ENCODE measurements around the gene TMEM231. TPM values are rescaled to one million over a fixed set of nuclear protein-coding genes. Genes with fewer than 3 reads are reported as not detected.

The TMEM231 gene
- total RNA-seq, 1 experiment from 2014 or later = 3.4 TPM

DNA sequence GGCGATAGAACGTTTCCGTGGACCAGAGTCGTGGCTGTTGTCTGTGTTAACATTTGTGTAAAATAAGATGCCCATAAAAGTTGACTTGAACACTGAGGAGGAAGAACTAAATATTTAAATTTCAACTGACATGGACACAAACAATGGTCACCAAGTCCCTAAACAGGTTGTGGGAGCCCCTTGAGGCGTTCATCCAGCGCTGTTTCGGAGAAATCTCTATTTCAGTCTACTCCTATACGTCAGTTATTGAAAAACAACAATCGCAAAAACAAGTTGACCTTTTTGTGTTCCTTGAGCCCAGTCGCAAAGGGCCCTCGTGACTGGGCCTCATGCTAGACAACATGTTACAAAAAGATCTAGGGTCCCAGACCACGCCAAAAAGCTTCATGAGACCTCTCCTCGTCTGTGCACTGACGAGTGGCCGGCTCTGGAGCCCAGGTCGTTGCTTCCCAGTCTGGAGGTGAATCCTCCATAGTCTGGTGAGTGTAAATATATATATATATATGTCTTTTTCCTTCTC, 439 bp upstream of the TMEM231 start:
- H3K9me3 Mint-ChIP-seq = no peaks in the 10 kb centered on the region
- Histone ChIP-seq H4K91ac (ENCODE audit: insufficient read length, low read depth, low read length) (no peak overlapping the region), H3K23ac (ENCODE audit: insufficient read length, low read depth, low read length) (no peak overlapping the region), H3K18ac (ENCODE audit: insufficient read length, low read depth, low read length) (no peak overlapping the region), H3T11ph (ENCODE audit: low read length) (no peak overlapping the region), H3K27me3 (ENCODE audit: insufficient read depth, low read length) (no peaks in the 10 kb centered on the region), H3K9ac (ENCODE audit: extremely low read depth, insufficient read length, low read length) (no peak overlapping the region), H2AK5ac (ENCODE audit: insufficient read length, low read length) (no peak overlapping the region), H4K5ac (ENCODE audit: insufficient read length, low read depth, low read length) (no peak overlapping the region), H2BK20ac (ENCODE audit: low read depth, low read length, poor library complexity, severe bottlenecking) (no peak overlapping the region), H2BK5ac (ENCODE audit: insufficient read length, low read length) (no peak overlapping the region), H3K4me2 (ENCODE audit: insufficient read depth, insufficient read length, low read length) (peak overlapping the region; percentile 83), H3K79me1 (ENCODE audit: insufficient read depth, low read depth, low read length, poor library complexity, severe bottlenecking) (no peaks in the 10 kb centered on the region), H3K4me1 (ENCODE audit: insufficient read depth, low read length) (peaks cover 4% of the 10 kb centered on the region; the same call in 1 of the 2 replicates), H3K9me3 (ENCODE audit: control insufficient read depth, low read depth, low read length) (no peaks in the 10 kb centered on the region), H4K8ac (replicated peaks; ENCODE audit: insufficient read length, low read depth, low read length) (no peak overlapping the region), H3K79me2 (ENCODE audit: insufficient read depth, low read length) (no peaks in the 10 kb centered on the region), H4K20me1 (ENCODE audit: control insufficient read depth, insufficient read depth, insufficient read length) (no peaks in the 10 kb centered on the region), H3K23me2 (ENCODE audit: insufficient read length, low read depth, low read length, poor library complexity, severe bottlenecking) (peaks cover 8% of the 10 kb centered on the region), H3K4ac (ENCODE audit: low read depth, low read length) (no peak overlapping the region), H2BK15ac (ENCODE audit: low read depth, low read length) (no peak overlapping the region), H2BK120ac (ENCODE audit: low read depth, low read length, poor library complexity, severe bottlenecking) (no peak overlapping the region), H3K14ac (ENCODE audit: insufficient read depth, low read length) (no peak overlapping the region), H2AFZ (ENCODE audit: low read length) (no peak overlapping the region), H2BK12ac (ENCODE audit: insufficient read length, low read depth, low read length) (no peak overlapping the region), H3K56ac (ENCODE audit: insufficient read length, low read depth, low read length) (no peak overlapping the region), H3K27ac (ENCODE audit: insufficient read length, low read depth, low read length) (no peak overlapping the region)
- DNase-seq = no peak
- TF ChIP-seq, protein P1, sequence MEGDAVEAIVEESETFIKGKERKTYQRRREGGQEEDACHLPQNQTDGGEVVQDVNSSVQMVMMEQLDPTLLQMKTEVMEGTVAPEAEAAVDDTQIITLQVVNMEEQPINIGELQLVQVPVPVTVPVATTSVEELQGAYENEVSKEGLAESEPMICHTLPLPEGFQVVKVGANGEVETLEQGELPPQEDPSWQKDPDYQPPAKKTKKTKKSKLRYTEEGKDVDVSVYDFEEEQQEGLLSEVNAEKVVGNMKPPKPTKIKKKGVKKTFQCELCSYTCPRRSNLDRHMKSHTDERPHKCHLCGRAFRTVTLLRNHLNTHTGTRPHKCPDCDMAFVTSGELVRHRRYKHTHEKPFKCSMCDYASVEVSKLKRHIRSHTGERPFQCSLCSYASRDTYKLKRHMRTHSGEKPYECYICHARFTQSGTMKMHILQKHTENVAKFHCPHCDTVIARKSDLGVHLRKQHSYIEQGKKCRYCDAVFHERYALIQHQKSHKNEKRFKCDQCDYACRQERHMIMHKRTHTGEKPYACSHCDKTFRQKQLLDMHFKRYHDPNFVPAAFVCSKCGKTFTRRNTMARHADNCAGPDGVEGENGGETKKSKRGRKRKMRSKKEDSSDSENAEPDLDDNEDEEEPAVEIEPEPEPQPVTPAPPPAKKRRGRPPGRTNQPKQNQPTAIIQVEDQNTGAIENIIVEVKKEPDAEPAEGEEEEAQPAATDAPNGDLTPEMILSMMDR (conservative IDR thresholded peaks at IDR 0.05) = no peak
- H3K27ac Mint-ChIP-seq = peak overlapping the region in 2 of 3 experiments; percentile 2 to 98; a peak in 1 of 7 replicates
- peaks cover 22 to 30% of the 10 kb centered on the region in 2 experiments for H3K4me1 Mint-ChIP-seq
- peaks cover 4% of the 10 kb centered on the region for H3K27me3 Mint-ChIP-seq (ENCODE audit: low read depth)
- WGBS (ENCODE audit: extremely low coverage, insufficient read length, low lambda C conversion rate) = no CpG with 5 or more reads among the region's 16 CpGs
- no peaks in the 10 kb centered on the region for H3K36me3 Mint-ChIP-seq (ENCODE audit: insufficient read depth in 1 of 3, low read depth in 3 of 3)
- H3K4me3 Mint-ChIP-seq = peak overlapping the region; percentile 94 to 99
